Stimulated activated CD4-positive, alpha-beta T cell treated with anti-CD3 and anti-CD28 coated beads, Interleukin-12 subunit alpha, Interleukin-12 subunit beta, amount 100 ng/mL, for 24 hours (primary cell): Measurements from ENCODE around the gene USP6NL.

Source experiments
- DNase-seq, 2 experiments: peaks; one replicate each; pipeline ENCODE4 v3.0.0-alpha.2; 2020; ENCODE audit warnings: low read depth in 2 of 2

USP6NL gene

DNA sequence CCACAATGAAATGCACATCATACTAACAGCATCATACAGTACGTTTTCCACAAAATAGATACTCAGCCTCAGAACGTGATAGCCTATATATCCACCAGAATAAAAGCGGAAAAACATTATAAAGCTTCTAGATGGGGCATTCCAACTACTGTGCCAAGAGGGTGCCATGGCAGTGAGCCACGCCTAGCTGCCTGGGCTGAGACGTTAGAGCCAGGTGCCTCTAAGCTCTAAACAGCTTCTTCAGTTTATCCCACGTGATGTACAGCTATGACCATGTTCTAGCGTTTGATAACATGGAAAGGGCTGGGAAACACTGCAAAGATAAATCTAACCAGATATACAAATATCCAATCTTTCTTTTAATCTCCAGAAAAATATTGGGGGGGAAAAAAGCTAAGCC, 17.8 kb downstream of the USP6NL start:
- DNase-seq = no peak

DNA sequence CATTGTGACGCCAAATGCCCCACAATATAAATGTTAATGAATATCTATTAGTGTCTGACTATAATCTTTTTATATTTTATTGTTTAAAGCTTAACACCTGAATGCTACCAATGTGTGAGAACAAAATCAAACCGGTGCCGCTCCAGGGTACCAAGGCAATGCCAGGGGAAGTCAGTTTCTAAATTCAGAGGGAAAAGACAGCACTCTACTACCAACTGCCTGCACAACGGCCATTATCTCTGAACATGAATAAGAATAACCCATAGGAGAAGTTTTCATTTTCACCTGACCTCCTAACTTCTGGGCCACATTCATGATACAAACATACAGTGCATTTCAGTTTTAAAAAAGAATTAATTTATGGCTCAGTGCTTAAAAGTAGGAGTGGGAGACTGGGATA, 21.7 kb downstream of the USP6NL start:
- DNase-seq = no peak

DNA sequence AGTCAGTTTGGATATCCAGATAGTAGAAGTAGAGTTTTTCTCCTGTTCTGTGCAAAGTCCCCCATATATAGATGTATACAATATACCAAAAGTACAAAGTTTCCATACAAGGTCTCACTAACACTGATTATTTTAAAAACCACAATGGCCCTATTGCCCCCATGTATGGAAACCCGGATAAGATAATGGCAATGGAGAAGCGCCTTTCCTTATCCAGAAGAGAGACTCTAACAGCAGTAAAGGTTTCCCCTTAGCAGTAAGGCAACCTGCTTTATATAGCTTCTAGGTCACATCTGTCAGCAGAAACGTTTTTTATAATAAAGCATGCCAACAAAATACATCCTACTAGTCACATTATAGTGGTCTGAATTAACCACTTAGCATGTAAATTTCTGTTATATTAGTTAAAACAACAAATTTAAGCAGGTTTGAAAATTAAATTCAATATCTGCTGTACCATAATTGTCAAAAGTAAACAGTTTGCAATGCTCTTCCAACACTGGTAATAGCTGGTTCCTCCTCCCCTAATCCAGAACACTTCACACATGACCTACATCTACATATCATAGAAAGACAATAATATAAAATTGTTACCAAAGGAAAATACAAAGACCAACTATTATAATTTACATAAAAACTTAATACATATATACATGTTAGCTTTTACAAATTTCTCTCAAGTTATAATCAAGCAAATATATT, 22.4 kb downstream of the USP6NL start:
- DNase-seq = no peak

DNA sequence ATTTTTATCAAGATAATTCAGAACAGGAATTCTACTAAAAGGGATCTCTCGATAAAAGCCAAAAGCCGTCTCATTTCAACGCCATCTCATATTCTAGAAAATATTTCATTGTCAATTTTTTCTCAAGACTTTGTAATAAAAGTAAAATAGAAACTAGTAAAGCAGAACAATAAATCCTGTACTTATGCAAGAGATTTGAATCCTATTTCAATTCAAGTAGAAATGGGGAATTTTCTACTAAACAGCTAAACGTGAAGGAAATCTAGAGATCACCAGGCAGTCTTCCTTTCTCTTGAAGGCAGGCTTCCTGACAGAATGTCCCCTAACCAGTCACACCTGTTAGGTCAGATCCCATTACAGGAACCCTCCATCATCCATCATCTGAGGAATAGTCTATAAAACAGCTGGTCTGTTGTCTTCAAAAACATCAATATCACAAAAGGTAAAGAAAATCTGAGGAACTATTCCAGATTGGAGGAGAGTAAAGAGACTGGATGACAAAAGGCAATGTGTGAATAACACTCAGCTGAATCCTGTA, 23.7 kb downstream of the USP6NL start:
- DNase-seq = no peak

DNA sequence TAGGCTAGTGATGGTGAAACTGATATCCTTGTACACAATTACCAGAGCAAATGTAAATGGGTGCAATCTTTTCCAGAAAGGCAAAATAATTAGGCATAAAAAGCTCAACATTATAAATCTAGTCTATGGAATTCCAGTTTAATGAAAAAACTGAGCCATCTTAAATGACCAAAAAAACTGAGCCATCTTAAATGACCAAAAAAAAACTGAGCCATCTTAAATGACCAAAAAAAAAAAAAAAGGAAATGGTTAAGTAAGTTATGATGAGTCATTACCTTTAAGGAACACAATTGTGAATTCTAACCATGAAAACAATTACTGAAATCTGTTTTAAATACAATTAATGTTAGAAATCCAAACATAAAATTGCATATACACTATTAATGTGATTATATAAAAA, 25.3 kb downstream of the USP6NL start:
- no peak for DNase-seq

DNA sequence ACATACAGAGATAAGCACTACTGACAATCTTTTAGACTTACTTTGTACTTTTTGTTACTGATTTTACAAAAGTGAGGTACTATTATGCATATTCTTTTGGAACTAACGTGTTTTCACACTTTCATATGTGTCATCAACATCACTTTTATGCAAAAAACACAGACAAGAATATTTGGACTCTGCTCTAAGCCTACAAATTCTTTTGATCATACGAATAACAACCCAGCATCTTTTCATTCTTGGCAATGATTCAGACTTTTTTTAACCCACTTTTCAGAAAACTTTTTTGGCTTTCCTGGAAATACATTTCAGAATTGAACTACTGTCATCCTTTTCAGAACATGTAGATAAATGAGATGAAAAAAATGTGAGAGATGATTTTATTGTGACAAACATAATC, 30.2 kb downstream of the USP6NL start:
- no peak for DNase-seq

DNA sequence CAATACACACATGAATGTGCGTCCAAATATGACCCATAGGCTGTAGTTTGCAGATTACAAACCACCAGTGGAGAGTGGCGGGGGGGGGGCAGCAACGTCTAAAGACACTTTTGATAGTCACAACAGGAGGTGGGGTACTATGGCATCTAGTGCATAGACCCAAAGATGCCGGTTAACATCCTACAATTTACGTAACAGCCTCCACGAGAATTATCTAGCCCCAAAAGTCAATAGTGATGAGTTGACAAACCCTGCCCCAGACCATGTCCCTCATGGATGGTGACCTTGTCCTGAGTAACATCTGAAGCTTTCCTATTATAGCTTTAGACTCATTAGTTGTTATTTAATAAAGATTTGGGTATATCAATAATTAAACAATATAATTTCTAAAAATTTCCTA, 31.6 kb downstream of the USP6NL start:
- no peak for DNase-seq

DNA sequence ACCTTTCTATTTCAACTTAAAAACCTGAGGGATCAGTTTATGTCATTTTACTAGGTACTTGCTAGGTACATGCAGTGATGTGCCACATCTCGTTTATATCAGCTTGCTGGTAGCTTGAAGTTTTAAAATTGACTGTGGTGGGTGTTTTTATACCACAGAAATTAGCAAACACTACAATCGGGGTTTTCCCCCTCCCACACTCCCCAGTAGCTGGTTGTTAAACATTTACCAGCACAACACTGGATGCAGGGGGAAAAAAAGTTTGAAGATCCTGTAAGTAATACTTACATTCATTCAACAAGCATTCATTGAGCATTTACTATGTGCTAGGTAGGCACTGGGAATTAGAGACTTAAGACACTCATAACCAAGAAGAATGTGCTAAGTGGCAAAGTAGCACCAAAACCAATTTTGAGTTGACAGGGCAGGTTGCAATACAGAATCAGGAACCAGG, 32.6 kb downstream of the USP6NL start:
- DNase-seq = peak; percentile 22 to 47

DNA sequence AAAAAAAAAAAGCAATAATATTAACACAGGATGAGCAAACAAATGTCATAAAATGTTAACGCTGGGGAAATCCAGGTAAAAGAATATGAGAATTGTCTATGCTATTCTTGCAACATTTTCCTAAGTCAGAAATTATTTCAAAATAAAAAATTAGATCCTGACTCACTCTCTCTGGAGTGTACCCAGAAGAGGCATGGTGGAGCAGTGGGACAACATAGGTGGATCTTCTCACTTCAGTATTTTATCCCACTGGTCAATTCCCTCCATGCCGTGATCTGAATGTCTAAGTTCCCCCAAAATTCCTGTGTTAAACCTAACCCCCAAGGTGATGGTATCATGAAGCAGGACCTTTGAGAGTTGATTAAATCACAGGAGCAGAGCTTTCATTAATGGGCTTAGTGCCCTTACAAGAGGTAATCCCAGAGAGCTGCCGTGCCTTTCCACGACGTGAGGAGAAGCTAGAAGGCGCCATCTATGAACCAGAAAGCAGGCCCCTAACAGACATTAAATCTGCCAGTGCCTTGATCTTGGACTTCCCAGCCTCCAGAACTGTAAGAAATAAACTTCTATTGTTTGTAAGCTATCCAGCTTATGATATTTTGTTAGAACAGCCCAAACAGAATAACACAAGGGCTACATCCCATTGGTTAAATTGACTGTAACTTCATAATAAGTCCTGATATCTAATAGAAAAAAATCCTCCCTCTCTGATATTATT, 35.2 kb downstream of the USP6NL start:
- no peak for DNase-seq

DNA sequence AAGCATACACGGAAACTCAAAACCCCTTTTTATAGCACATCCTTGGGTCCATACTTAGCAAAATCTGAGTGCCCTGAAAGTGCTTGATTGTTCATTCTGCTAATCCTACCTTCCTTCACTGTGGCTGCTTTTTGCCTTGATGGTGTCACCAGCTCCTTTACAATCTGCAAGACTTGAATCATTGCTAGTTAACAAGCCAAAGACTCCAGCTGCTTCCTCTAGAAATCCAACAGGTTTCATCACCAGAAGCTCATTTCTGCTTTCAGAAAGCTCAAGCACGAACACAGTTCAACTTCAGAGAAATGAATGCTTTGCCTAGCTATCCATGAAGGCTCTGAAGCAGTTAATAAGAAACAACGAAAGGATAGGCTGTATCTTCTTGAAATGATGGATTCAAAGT, 38.0 kb downstream of the USP6NL start:
- DNase-seq = no peak

DNA sequence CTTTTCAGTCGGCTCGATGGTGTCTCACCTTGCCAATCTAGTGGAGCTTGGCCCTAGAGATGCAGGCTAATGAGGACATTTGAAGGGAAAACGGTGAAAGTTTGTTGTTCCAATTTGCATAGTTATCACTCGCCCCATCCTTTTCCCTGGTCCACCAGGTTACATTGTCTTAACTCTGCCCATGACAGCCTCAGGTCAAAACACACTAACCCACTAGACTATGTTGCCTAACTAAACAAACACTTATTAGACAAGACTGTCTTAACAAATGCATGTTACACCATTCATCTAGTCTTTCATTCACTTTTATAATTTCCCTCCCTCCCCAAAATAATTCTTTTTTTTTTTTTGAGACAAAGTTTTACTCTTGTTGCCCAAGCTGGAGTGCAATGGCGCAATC, 40.7 kb downstream of the USP6NL start:
- DNase-seq = no peak

DNA sequence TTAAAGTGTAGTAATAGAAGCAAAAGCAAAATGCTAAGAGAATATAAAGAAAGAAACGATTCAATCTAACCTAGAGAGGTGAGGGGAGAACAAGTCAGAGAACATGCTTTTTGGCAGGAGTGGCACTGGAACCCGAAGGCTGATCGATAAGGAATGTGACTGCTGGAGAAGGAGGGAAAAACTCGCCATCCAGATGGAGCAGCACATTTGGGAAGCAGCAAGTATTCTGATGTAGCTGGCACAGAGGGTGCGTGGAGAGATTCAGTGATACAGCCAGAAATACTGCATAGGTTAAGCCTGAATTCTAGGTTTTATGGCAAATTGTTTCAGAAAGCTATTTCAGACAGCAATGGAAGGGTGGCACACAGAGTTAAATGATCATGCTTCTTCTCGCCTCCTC, 42.0 kb downstream of the USP6NL start:
- no peak for DNase-seq

DNA sequence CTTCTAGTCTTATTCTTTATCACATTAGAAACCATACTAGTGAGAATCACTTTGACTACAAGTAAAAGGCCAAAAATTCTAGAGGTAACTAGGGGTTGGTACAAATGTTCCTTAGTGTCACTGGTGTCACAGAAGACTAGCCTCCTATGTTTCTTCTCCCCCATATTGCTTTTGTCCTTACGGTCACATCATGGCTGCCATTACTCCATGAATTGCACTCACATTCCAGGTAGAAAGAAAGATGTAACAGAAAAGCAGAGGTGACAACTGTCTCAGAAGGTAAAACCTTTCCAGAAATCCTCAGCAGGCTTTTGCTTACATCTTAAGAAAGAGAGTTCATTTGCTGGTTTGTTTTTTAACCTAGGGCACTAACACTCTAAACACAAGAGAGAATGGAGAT, 42.9 kb downstream of the USP6NL start:
- no peak for DNase-seq

DNA sequence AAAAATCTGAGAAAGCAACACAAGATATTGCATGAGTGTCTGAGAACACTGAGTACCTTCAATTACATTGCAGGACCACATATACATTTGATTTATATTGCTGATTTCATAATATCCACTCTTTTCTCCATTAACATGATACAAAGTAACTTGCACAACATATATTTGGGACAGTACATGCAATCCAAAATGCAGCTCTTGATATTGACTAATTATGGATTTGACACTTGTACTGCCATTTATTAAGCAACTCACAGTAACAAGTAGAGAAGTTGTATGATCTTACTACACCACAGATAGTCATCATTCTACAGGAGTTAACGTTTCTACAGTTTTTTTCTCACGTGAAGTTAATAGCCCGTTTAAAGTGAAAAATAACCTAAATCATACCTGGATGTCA, 46.7 kb downstream of the USP6NL start:
- no peak for DNase-seq

DNA sequence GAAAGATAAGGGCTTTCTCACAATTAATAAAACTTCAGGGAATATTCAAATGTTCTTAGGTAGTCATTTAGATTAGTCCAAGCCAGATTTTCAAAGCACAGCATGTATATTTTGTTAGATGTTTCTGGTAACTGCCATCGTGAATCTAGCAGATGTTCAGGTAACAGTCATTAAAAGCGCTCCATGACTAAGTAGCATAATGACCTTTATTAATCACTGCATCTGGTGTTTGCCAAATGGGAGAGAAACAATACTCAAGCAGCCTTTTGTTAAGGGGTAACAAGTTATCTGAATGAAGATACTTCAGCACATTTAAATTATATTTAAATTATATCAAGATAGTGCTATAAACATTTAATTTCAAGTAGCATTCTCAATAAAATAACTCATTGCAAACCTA, 47.5 kb downstream of the USP6NL start:
- DNase-seq = no peak

DNA sequence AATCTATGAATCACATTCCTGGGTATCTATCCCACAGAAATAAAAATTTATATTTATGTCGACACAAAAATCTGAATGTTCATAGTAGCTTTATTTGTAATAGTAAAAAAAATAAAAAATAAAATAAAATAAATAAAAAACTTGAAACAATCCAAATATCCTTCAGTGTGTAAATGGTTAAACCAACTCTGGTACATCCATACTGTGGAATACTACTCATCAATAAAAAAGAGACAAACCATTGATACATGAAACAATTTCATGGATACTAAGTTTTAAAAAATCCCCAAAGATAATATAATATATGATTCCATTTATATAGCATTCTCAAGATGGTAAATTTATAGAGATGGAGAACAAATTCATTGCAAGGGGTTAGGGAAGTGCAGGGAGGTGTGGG, 48.6 kb downstream of the USP6NL start:
- DNase-seq = no peak

DNA sequence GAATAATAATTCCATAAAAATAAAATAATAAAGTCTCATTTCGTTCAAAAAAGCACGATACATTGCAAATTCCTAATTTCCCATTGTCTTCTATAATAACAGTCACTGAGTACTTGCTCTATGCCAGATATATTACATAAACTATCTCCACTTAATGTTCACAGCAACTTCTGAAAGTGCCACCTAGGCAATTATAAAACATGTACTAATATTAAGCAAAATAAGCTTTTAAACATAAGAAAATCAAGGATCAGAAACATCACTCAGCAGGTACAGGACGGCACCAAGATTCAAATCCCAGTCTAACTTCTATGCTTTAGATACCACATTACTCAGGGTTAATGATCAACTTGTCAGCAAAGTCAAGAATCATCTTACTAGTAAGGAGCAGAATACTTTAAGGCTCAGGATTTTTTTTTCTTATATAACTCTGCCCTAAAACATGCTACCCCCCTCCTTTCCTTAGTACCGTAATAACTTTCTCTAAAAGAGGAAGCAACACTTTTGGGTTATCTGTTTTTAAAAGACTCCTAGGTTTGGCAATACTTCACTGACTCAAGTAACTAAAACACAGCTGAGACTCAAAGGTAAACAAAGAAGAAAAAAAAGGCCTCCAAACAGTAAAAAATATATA, 51.3 kb downstream of the USP6NL start:
- DNase-seq = no peak

DNA sequence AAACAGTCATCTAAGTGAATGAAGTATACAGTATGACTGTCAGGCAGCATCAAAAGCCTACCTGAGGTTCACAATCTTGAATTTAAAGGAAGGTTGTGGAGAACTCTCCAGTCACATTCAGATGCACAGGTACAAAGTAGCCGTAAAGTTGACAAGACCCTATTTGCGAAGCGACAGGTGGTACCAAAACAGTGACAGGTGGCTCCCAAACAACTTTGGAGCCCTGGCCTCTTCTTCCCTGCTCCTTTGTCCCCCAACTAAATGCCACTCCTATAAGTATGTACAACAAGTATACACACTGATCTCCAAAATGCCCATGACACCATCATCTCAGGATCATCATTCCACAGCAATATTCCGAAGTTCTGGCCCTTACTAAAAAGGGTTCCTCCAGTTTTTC, 53.5 kb downstream of the USP6NL start:
- no peak for DNase-seq

DNA sequence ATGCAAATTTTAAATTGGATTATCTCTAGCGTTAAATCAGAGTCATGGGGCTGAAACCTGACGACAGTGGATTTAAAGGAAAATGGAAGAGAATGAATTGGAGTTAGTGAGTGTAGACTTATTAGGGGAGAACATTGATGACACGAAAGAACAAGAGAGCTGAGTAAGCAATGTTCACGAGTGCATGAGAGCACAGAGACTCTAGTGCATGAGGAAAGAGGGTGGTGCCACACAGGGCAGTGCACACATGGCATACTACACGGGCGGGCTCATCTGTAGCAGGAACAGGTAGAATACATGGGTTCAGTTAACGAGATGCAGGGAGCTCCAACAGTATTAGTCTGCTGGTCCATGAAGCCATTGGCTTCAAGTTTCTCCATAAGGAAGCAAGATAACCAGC, 53.9 kb downstream of the USP6NL start:
- no peak for DNase-seq

DNA sequence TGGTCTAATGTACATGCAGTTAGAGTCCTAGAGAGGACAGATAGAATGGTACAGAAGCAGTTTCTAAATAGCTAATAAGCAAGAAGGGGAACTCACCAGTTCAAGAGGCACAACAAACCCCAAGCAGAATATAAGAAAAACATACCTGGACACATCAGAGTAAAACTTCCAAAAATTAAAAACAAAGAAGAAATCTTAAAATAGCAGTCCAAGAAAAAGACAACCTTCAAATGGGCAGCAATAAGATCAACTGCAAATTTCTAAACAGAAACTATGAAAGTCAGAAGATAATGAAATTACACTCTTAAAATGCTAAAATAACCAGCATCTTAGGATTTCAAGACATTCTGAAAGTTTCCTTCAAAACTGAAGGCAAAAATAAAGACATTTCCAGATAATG, 55.9 kb downstream of the USP6NL start:
- no peak for DNase-seq

DNA sequence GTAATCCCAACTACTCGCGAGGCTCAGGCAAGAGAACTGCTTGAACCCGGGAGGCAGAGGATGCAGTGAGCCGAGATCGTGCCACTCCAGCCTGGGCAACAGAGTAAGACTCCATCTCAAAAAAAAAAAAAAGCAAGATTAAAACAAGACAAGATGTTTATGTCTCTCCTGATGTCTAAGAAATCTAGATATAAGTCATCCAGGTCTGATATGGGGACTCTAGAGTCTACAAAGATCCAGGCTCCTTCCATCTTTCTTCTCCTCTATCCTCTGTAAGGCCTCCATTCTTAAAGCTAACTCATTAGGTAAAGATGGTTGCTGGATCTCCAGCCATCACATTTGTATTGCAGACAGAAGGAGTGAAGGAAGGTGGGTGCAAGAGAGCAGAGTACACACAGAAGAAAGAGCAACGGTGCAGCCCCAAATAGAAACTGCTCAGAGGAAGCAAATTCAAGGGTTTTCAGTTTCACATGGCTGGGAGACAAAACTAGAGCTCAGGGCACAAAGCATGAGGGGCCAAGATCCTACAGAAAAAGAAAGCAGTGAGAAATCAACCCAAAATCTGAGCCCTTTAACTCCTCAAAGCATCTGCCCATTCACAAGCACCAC, 57.6 kb downstream of the USP6NL start:
- no peak for DNase-seq

DNA sequence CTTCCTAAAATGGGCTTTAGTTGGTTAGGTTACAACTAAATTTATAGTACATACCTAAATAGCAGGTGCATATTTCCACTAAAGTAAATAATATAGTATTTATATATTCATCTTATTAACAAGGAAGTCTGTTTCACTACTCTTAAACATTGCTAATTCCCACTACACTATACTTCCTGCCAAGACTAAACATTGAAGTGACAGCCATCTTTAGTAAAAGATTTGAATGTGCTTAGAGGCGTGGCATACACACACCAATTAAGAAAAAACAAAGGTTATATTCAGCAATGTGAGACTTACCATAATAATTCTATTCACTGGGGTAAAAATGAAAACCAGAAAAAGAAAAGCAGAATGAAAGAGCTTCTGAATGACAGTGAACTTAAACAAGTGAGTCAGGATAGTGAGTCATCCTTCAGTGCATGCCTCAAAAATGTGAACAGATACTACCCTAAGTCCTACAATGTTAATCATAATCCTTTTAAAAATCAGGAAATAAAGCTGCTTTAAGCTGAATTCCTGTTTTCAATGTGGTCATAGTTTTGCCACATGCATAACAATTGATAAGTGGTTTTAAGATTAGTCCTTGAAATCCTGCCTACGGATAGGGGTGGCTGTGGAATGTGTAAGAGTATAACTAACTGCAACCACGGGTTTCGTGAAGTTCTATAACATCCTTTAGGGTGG, 59.4 kb downstream of the USP6NL start:
- DNase-seq = no peak
